NCI-H82 treated with DMSO at 0.1 percent for 48 hours (cell line): ENCODE measurements around the gene BID.
"Not testable (repeated sequence)": the region's sequence is repeated elsewhere in the genome, so short reads cannot be mapped to it uniquely, and the experiment has no call there.

Source experiments
- DNase-seq: peaks from one replicate; lab custom pipeline; 2025; ENCODE audit not compliant: unreplicated experiment; lab: John Stamatoyannopoulos, UW

The BID gene

GRCh38 chr22:17770180-17771077 is 3.8 kb downstream of the BID start:
- DNase-seq = no peak

GRCh38 chr22:17769716-17770082 is 4.6 kb downstream of the BID start:
- DNase-seq = no peak

GRCh38 chr22:17769013-17769715 is 5.1 kb downstream of the BID start:
- no peak for DNase-seq

GRCh38 chr22:17767233-17768065 is 6.8 kb downstream of the BID start:
- no peak for DNase-seq

GRCh38 chr22:17764852-17765251 is 9.4 kb downstream of the BID start:
- DNase-seq = not testable (repeated sequence)

GRCh38 chr22:17764036-17764435 is 10.2 kb downstream of the BID start:
- no peak for DNase-seq

- DNase-seq = not testable (repeated sequence)
These were observed 10.8 kb downstream of the BID start for GRCh38 chr22:17763442-17763841.

- DNase-seq = no peak
These were observed 13.2 kb downstream of the BID start for GRCh38 chr22:17761138-17761488.

- DNase-seq = no peak
These were observed 19.9 kb downstream of the BID start for GRCh38 chr22:17754233-17754925.

- no peak for DNase-seq
These were observed 20.8 kb downstream of the BID start for GRCh38 chr22:17753401-17753989.

GRCh38 chr22:17751596-17751995 is 22.7 kb downstream of the BID start:
- DNase-seq = no peak

GRCh38 chr22:17749605-17750395 is 24.5 kb downstream of the BID start:
- no peak for DNase-seq

GRCh38 chr22:17748555-17749353 is 25.5 kb downstream of the BID start:
- no peak for DNase-seq

GRCh38 chr22:17746916-17747315 is 27.4 kb downstream of the BID start:
- no peak for DNase-seq

- DNase-seq = no peak
These were observed 29.8 kb downstream of the BID start for GRCh38 chr22:17744430-17744829.

- no peak for DNase-seq
These were observed 30.4 kb downstream of the BID start for GRCh38 chr22:17743661-17744411.

GRCh38 chr22:17742527-17742902 is 31.8 kb downstream of the BID start:
- DNase-seq = no peak

GRCh38 chr22:17741866-17742526 is 32.3 kb downstream of the BID start:
- no peak for DNase-seq
